SK-N-SH treated with all-trans-retinoic acid at 6 μM for 48 hours (cell line): ENCODE measurements around the gene KMT2A.

Experiments
- ARNTL ChIP-seq: fragments of 450-650 bp; formaldehyde crosslinking; IDR thresholded peaks from 2 replicates; pipeline ENCODE4 v1.5.0; 2020; ENCODE audit warnings: low read depth, mild to moderate bottlenecking, moderate library complexity, borderline replicate concordance
- CREB5 ChIP-seq: fragments of 250-450 bp; sonication (Bioruptor Pico); IDR thresholded peaks from 2 replicates; pipeline ENCODE4 v1.5.1; 2020; ENCODE audit warnings: low read depth, mild to moderate bottlenecking, moderate library complexity
- ESRRG ChIP-seq: fragments of 250-450 bp; sonication (Bioruptor Pico); IDR thresholded peaks from 2 replicates; pipeline ENCODE4 v1.6.1; 2021; ENCODE audit warnings: mild to moderate bottlenecking
- PATZ1 ChIP-seq: fragments of 250-450 bp; sonication (Bioruptor Pico); IDR thresholded peaks from 2 replicates; pipeline ENCODE4 v1.8.0; 2020; ENCODE audit warnings: mild to moderate bottlenecking, moderate library complexity, borderline replicate concordance
- PPARA ChIP-seq: fragments of 250-450 bp; sonication (Bioruptor Pico); IDR thresholded peaks from 2 replicates; pipeline ENCODE4 v1.5.0; 2020; ENCODE audit warnings: mild to moderate bottlenecking, borderline replicate concordance
- ZC3H10 ChIP-seq: fragments of 250-450 bp; sonication (Bioruptor Pico); IDR thresholded peaks from 2 replicates; pipeline ENCODE4 v1.5.1; 2021; ENCODE audit warnings: mild to moderate bottlenecking, moderate library complexity
- ZNF565 ChIP-seq: fragments of 450-650 bp; formaldehyde crosslinking; conservative IDR thresholded peaks from 2 replicates; pipeline ENCODE4 v1.5.0; 2020; ENCODE audit warnings: low read depth, mild to moderate bottlenecking, moderate library complexity

- TF ChIP-seq ZNF565 (CRISPR knock-in tag) (no peak), ZC3H10 (CRISPR knock-in tag) (no peak), PATZ1 (CRISPR knock-in tag) (no peak), PPARA (no peak), ARNTL (CRISPR knock-in tag) (no peak), ESRRG (CRISPR knock-in tag) (no peak), CREB5 (no peak)
Observed at GRCh38 chr11:118531597-118532084, 95.3 kb downstream of the KMT2A start.
